Lower leg skin (tissue), 4 donors: ENCODE data around the gene SLFN12L. TPM values are rescaled to one million over a fixed set of nuclear protein-coding genes. Genes with fewer than 3 reads are reported as not detected.

Experiments
- DNase-seq, 2 donors: peaks; one replicate each; pipeline ENCODE4 v3.0.0-alpha.2; 2019; ENCODE audit warnings: low spot score in 2 of 2
- H3K4me3 ChIP-seq: fragments of 200-600 bp; sonication (generic); 2 replicates; pipeline ENCODE4 v1.5.1; 2017; ENCODE audit warnings: mild to moderate bottlenecking, low read depth; ENCODE audit not compliant: poor library complexity, severe bottlenecking
- POLR2A ChIP-seq, 2 donors: fragments of 450-650 bp; IDR thresholded peaks; one replicate each; pipeline ENCODE4 v1.6.1; 2016 to 2017; ENCODE audit warnings: antibody characterized with exemption in 2 of 2, mild to moderate bottlenecking in 1 of 2, moderate library complexity in 1 of 2
- WGBS, 2 donors: methylation state at CpG; one replicate each; pipeline ENCODE4 v1.1.5; 2018; 5-methylcytosine and 5-hydroxymethylcytosine counted together
- intact Hi-C: fragments of 100-400 bp; cut with DNase I; formaldehyde crosslinking; loops from one replicate; pipeline ENCODE4 v1.15.0; 2023; ENCODE audit warnings: low total_unique reads
- total RNA-seq, 4 donors: library from RNA; depleted of rRNA; stranded (reverse); fragments of >200 nt; gene quantifications; one replicate each; pipeline ENCODE4 v1.1.0, GENCODE V29; 2016
- TF ChIP-seq, protein P1 (sequence below), 3 donors: fragments of 450-650 bp; IDR thresholded peaks; one replicate each; pipeline ENCODE4 v1.5.1; 2016; ENCODE audit warnings: antibody characterized with exemption in 3 of 3, mild to moderate bottlenecking in 3 of 3, moderate library complexity in 2 of 3

SLFN12L gene
- total RNA-seq, result under 1 TPM; 0.12 to 0.80 (median 0.46) TPM

DNA sequence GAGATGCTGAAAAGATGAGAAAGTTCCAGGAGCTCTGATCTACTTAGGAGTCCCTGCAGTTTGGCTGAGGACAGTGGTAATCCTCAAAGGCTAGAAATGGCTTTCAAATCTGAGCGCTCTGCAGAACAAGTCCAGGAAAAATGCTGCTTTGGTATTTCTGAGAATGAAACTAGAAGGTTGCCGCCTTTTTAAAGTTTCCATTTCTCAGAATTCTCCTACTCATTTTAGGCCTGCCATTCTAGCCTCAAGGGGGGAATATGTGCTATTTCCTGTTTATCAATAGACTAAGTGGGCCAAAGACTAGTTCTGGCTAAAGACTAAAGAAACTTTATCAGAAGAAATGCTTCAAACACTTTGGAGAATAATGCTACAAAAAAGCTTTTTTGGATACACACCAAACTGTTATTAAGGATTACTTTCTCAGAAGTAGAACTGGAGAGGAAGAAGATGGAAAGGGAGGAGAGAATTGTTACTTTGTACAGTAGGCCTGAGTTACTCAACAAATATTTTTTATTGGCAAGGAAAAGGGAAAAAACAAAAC is at the start of gene SLFN12L:
Gene SLFN12L (minus strand): TSS at position 78 of the 541 bp plus-strand sequence. CDS start 15,314 bp downstream, outside the sequence.
- no peak for DNase-seq
- WGBS, 2 donors, result 51 to 66% methylated on average over 2 of the region's 2 CpGs
- intact Hi-C loops, result loop anchor here (5.0 to 10.0 kb wide), 2 partner anchors 225 to 363 kb away; no protein-coding TSS in a partner anchor
- TF ChIP-seq, protein P1, sequence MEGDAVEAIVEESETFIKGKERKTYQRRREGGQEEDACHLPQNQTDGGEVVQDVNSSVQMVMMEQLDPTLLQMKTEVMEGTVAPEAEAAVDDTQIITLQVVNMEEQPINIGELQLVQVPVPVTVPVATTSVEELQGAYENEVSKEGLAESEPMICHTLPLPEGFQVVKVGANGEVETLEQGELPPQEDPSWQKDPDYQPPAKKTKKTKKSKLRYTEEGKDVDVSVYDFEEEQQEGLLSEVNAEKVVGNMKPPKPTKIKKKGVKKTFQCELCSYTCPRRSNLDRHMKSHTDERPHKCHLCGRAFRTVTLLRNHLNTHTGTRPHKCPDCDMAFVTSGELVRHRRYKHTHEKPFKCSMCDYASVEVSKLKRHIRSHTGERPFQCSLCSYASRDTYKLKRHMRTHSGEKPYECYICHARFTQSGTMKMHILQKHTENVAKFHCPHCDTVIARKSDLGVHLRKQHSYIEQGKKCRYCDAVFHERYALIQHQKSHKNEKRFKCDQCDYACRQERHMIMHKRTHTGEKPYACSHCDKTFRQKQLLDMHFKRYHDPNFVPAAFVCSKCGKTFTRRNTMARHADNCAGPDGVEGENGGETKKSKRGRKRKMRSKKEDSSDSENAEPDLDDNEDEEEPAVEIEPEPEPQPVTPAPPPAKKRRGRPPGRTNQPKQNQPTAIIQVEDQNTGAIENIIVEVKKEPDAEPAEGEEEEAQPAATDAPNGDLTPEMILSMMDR (IDR thresholded peaks at IDR 0.05), result no peak
- no peak for TF ChIP-seq POLR2A (IDR thresholded peaks at IDR 0.05)
- no peak within 1 kb of the TSS for H3K4me3 ChIP-seq

DNA sequence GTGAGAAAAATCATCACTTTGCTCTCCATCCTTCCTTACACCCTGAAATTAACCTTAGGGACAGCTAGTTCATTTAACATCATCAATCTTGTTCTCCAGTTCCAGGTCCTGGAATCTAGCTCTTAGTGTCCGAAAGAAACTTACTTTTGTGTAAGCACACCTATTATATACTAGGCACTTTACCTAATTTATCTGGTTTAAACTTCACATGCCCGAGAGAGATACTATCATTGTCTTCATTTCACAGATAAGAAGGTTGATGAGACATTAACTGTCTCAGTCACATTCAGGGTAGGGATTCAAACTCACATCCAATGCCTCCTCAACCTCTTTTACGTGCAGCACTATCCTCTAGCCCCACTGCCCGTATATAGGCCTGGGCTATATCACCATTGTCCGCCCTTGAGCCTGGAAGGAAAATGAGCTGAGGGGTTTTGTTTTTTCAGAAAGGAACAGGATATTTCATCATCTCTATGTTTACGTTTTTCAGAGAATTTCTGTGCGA is 49.1 kb upstream of the SLFN12L start:
- H3K4me3 ChIP-seq, result peak overlapping the region; percentile 79
- WGBS, 2 donors, result 28 to 30% methylated on average over 7 of the region's 7 CpGs
- no peak for TF ChIP-seq POLR2A (IDR thresholded peaks at IDR 0.05)
- TF ChIP-seq, protein P1 (IDR thresholded peaks at IDR 0.05), result no peak
- DNase-seq, result no peak
- intact Hi-C loops, result no loop called here

- no peak for TF ChIP-seq POLR2A (IDR thresholded peaks at IDR 0.05)
- TF ChIP-seq, protein P1 (IDR thresholded peaks at IDR 0.05), result no peak
- DNase-seq, result no peak
- WGBS, 2 donors, result 87 to 97% methylated on average over 1 of the region's 1 CpG
- H3K4me3 ChIP-seq, result no peak overlapping the region
- intact Hi-C loops, result no loop called here
Observed at GRCh38 chr17:35584061-35584460, 46.6 kb upstream of the SLFN12L start.

- no peak for DNase-seq
- no peak for TF ChIP-seq POLR2A (IDR thresholded peaks at IDR 0.05)
- TF ChIP-seq, protein P1 (IDR thresholded peaks at IDR 0.05), result no peak
- 3 to 4% methylated on average over 11 of the region's 11 CpGs for WGBS, 2 donors
- intact Hi-C loops, result no loop called here
- peak overlapping the region; percentile 67 for H3K4me3 ChIP-seq
Observed at GRCh38 chr17:35578929-35579432, 41.5 kb upstream of the SLFN12L start.

- 0% methylated on average over 41 to 45 of the region's 45 CpGs for WGBS, 2 donors
Observed at GRCh38 chr17:35578197-35578928, 40.9 kb upstream of the SLFN12L start, which contains the start of gene PEX12. PEX12 (minus strand) TSS chr17:35578571; CDS start chr17:35578021, 550 bp downstream.

More at GRCh38 chr17:35578197-35578928, 40.9 kb upstream of the SLFN12L start, which contains the start of gene PEX12:
- TF ChIP-seq, protein P1 (IDR thresholded peaks at IDR 0.05), result no peak
- TF ChIP-seq POLR2A (IDR thresholded peaks at IDR 0.05), result peak in 1 of 2 donors; percentile 81
- DNase-seq, result peak; percentile 90 to 97
- H3K4me3 ChIP-seq, result peak within 1 kb of the TSS; percentile 67
- intact Hi-C loops, result no loop called here
